H9 (cell line): ENCODE measurements around the gene RAP1GAP. TPM values are rescaled to one million over a fixed set of nuclear protein-coding genes. Genes with fewer than 3 reads are reported as not detected.

Experiments used
- DNase-seq: peaks from one replicate; pipeline ENCODE4 v3.0.0-alpha.2; 2017
- H2AFZ ChIP-seq: one replicate; pipeline ENCODE4 v1.6.1; 2013; ENCODE audit warnings: mild to moderate bottlenecking, low read length, control low read depth, moderate library complexity
- H2AK5ac ChIP-seq: 2 replicates; pipeline ENCODE4 v1.6.1; 2013; ENCODE audit warnings: low read length, control low read depth, mixed read lengths; ENCODE audit not compliant: insufficient read length
- H2BK120ac ChIP-seq: one replicate; pipeline ENCODE4 v1.6.1; 2013; ENCODE audit warnings: low read depth, mild to moderate bottlenecking, low read length, control low read depth, inconsistent platforms; ENCODE audit not compliant: poor library complexity, severe bottlenecking
- H2BK12ac ChIP-seq: 2 replicates; pipeline ENCODE4 v1.6.1; 2013; ENCODE audit warnings: low read length, control low read depth, mixed read lengths, low read depth; ENCODE audit not compliant: insufficient read length
- H2BK15ac ChIP-seq: 2 replicates; pipeline ENCODE4 v1.6.1; 2013; ENCODE audit warnings: low read depth, low read length, control low read depth
- H2BK20ac ChIP-seq: one replicate; pipeline ENCODE4 v1.6.1; 2013; ENCODE audit warnings: low read depth, mild to moderate bottlenecking, low read length, control low read depth, inconsistent platforms; ENCODE audit not compliant: poor library complexity, severe bottlenecking
- H2BK5ac ChIP-seq: 2 replicates; pipeline ENCODE4 v1.6.1; 2013; ENCODE audit warnings: low read length, control low read depth, mixed read lengths; ENCODE audit not compliant: insufficient read length
- H3K14ac ChIP-seq: 2 replicates; pipeline ENCODE4 v1.6.1; 2013; ENCODE audit warnings: low read length, control low read depth; ENCODE audit not compliant: insufficient read depth
- H3K18ac ChIP-seq: 2 replicates; pipeline ENCODE4 v1.6.1; 2013; ENCODE audit warnings: low read depth, mild to moderate bottlenecking, mixed read lengths, low read length, control low read depth; ENCODE audit not compliant: insufficient read length
- H3K23ac ChIP-seq: 2 replicates; pipeline ENCODE4 v1.6.1; 2013; ENCODE audit warnings: low read length, control low read depth, mixed read lengths, low read depth; ENCODE audit not compliant: insufficient read length
- H3K23me2 ChIP-seq: 2 replicates; pipeline ENCODE4 v1.6.1; 2013; ENCODE audit warnings: low read depth, mild to moderate bottlenecking, mixed read lengths, low read length, control low read depth; ENCODE audit not compliant: insufficient read length, poor library complexity, severe bottlenecking
- H3K27ac ChIP-seq: 2 replicates; pipeline ENCODE4 v1.5.1; 2013; ENCODE audit warnings: low read length, control low read depth, mixed read lengths, low read depth; ENCODE audit not compliant: insufficient read length
- H3K27me3 ChIP-seq: 2 replicates; pipeline ENCODE4 v1.6.1; 2013; ENCODE audit warnings: low read length, control low read depth, inconsistent platforms; ENCODE audit not compliant: insufficient read depth
- H3K4ac ChIP-seq: 2 replicates; pipeline ENCODE4 v1.6.1; 2013; ENCODE audit warnings: low read depth, mild to moderate bottlenecking, control low read depth, inconsistent platforms, low read length, moderate library complexity
- H3K4me1 ChIP-seq: 2 replicates; pipeline ENCODE4 v1.6.1; 2013; ENCODE audit warnings: low read length, control low read depth, inconsistent platforms; ENCODE audit not compliant: insufficient read depth
- H3K4me2 ChIP-seq: 2 replicates; pipeline ENCODE4 v1.6.1; 2013; ENCODE audit warnings: low read length, control low read depth, mixed read lengths; ENCODE audit not compliant: insufficient read length, insufficient read depth
- H3K56ac ChIP-seq: 2 replicates; pipeline ENCODE4 v1.6.1; 2013; ENCODE audit warnings: low read depth, mild to moderate bottlenecking, mixed read lengths, low read length, control low read depth; ENCODE audit not compliant: insufficient read length
- H3K79me1 ChIP-seq: 2 replicates; pipeline ENCODE4 v1.6.1; 2013; ENCODE audit warnings: low read depth, mild to moderate bottlenecking, moderate library complexity, low read length, control low read depth, inconsistent platforms; ENCODE audit not compliant: insufficient read depth, poor library complexity, severe bottlenecking
- H3K79me2 ChIP-seq: 2 replicates; pipeline ENCODE4 v1.6.1; 2013; ENCODE audit warnings: low read length, control low read depth, inconsistent platforms; ENCODE audit not compliant: insufficient read depth
- H3K9ac ChIP-seq: 2 replicates; pipeline ENCODE4 v1.6.1; 2013; ENCODE audit warnings: low read length, control low read depth, mixed read lengths; ENCODE audit not compliant: insufficient read length; ENCODE audit errors: extremely low read depth
- H3K9me3 ChIP-seq: one replicate; pipeline ENCODE4 v1.6.1; 2013; ENCODE audit warnings: low read depth, low read length, inconsistent platforms; ENCODE audit not compliant: control insufficient read depth
- H3T11ph ChIP-seq: one replicate; pipeline ENCODE4 v1.6.1; 2013; ENCODE audit warnings: mild to moderate bottlenecking, low read length, control low read depth, inconsistent platforms
- H4K20me1 ChIP-seq: one replicate; pipeline ENCODE4 v1.6.1; 2013; ENCODE audit not compliant: control insufficient read depth, insufficient read length, insufficient read depth
- H4K5ac ChIP-seq: 2 replicates; pipeline ENCODE4 v1.6.1; 2013; ENCODE audit warnings: low read depth, mild to moderate bottlenecking, mixed read lengths, low read length, control low read depth; ENCODE audit not compliant: insufficient read length
- H4K8ac ChIP-seq: replicated peaks from 2 replicates; pipeline ENCODE4 v1.6.1; 2013; ENCODE audit warnings: low read length, control low read depth, mixed read lengths, low read depth; ENCODE audit not compliant: insufficient read length
- H4K91ac ChIP-seq: 2 replicates; pipeline ENCODE4 v1.6.1; 2013; ENCODE audit warnings: low read depth, mild to moderate bottlenecking, moderate library complexity, mixed read lengths, low read length, control low read depth; ENCODE audit not compliant: insufficient read length
- H3K27ac Mint-ChIP-seq, 3 experiments: 2 replicates in 2 of 3; 3 replicates in 1 of 3; pipeline ENCODE4 v1.8.0; 2020 to 2021; ENCODE audit warnings: mixed read lengths in 3 of 3, mild to moderate bottlenecking in 1 of 3, moderate library complexity in 1 of 3
- H3K27me3 Mint-ChIP-seq: 2 replicates; pipeline ENCODE4 v1.8.0; 2021; ENCODE audit warnings: low read depth, mild to moderate bottlenecking, moderate library complexity, mixed read lengths
- H3K36me3 Mint-ChIP-seq, 3 experiments: 2 replicates in 2 of 3; 3 replicates in 1 of 3; pipeline ENCODE4 v1.8.0; 2020 to 2021; ENCODE audit warnings: low read depth in 3 of 3, mixed read lengths in 3 of 3; ENCODE audit not compliant: insufficient read depth in 1 of 3
- H3K4me1 Mint-ChIP-seq, 2 experiments: 2 replicates each; pipeline ENCODE4 v1.8.0; 2020; ENCODE audit warnings: mixed read lengths in 2 of 2
- H3K4me3 Mint-ChIP-seq, 2 experiments: 2 replicates in 1 of 2; 3 replicates in 1 of 2; pipeline ENCODE4 v1.8.0; 2020 to 2021; ENCODE audit warnings: mild to moderate bottlenecking in 2 of 2, mixed read lengths in 2 of 2, moderate library complexity in 1 of 2
- H3K9me3 Mint-ChIP-seq, 2 experiments: 2 replicates in 1 of 2; 3 replicates in 1 of 2; pipeline ENCODE4 v1.8.0; 2020; ENCODE audit warnings: mild to moderate bottlenecking in 2 of 2, mixed read lengths in 2 of 2, moderate library complexity in 1 of 2
- WGBS: extraction: QIAGEN DNeasy Blood & Tissue Kit; methylation state at CpG from one replicate; pipeline ENCODE4 v1.1.7; 2013; ENCODE audit warnings: missing lambda C conversion rate, low lambda C conversion rate, mixed read lengths; ENCODE audit not compliant: insufficient read length; ENCODE audit errors: extremely low coverage; 5-methylcytosine and 5-hydroxymethylcytosine counted together
- total RNA-seq: library from RNA; stranded (reverse); gene quantifications from 2 replicates; pipeline ENCODE4 v1.2.1, GENCODE V29; 2021
- TF ChIP-seq, protein P1 (sequence below): fragments of 200-600 bp; sonication (generic); conservative IDR thresholded peaks from 3 replicates; pipeline ENCODE4 v1.8.0; 2021; ENCODE audit warnings: antibody characterized with exemption, mild to moderate bottlenecking

RAP1GAP gene
- total RNA-seq, 1 experiment from 2014 or later = 7.9 TPM

DNA sequence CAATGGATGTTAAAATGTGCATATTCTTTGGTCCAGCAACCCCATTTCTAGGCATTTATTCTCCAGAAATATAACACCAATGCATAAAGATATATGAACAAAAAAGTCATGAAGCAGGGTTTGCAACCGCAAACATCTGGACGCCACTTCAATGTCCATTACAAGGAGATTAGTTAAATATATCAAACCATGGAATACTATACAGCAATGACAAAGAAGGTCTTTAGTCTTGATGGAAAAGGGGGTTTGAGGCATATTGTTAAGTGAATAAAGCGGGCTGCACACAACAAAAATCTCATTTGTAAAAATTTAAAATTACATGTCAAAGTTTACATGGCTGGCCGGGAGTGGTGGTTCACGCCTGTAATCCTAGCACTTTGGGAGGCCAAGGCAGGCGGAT lies 31.6 kb downstream of the RAP1GAP start:
- Histone ChIP-seq H4K8ac (no peak overlapping the region), H3K79me1 (no peaks in the 10 kb centered on the region), H3K9me3 (no peaks in the 10 kb centered on the region), H3K4me1 (no peaks in the 10 kb centered on the region; the same call in 1 of the 2 replicates), H3K79me2 (no peaks in the 10 kb centered on the region), H4K5ac (no peak overlapping the region), H4K20me1 (no peaks in the 10 kb centered on the region), H3K4ac (no peak overlapping the region), H2BK15ac (no peak overlapping the region), H2BK120ac (no peak overlapping the region), H2BK12ac (no peak overlapping the region), H2BK5ac (no peak overlapping the region), H2AFZ (no peak overlapping the region), H3K9ac (no peak overlapping the region), H3K14ac (no peak overlapping the region), H2AK5ac (no peak overlapping the region), H3K18ac (no peak overlapping the region), H3K23me2 (no peaks in the 10 kb centered on the region), H3K23ac (no peak overlapping the region), H3T11ph (no peak overlapping the region), H3K56ac (no peak overlapping the region), H3K27me3 (no peaks in the 10 kb centered on the region), H3K27ac (no peak overlapping the region), H4K91ac (no peak overlapping the region), H2BK20ac (no peak overlapping the region), H3K4me2 (no peak overlapping the region)
- TF ChIP-seq, protein P1, sequence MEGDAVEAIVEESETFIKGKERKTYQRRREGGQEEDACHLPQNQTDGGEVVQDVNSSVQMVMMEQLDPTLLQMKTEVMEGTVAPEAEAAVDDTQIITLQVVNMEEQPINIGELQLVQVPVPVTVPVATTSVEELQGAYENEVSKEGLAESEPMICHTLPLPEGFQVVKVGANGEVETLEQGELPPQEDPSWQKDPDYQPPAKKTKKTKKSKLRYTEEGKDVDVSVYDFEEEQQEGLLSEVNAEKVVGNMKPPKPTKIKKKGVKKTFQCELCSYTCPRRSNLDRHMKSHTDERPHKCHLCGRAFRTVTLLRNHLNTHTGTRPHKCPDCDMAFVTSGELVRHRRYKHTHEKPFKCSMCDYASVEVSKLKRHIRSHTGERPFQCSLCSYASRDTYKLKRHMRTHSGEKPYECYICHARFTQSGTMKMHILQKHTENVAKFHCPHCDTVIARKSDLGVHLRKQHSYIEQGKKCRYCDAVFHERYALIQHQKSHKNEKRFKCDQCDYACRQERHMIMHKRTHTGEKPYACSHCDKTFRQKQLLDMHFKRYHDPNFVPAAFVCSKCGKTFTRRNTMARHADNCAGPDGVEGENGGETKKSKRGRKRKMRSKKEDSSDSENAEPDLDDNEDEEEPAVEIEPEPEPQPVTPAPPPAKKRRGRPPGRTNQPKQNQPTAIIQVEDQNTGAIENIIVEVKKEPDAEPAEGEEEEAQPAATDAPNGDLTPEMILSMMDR = no peak
- H3K9me3 Mint-ChIP-seq = no peaks in the 10 kb centered on the region
- no CpG with 5 or more reads among the region's 6 CpGs for WGBS
- H3K36me3 Mint-ChIP-seq = no peaks in the 10 kb centered on the region
- H3K4me1 Mint-ChIP-seq = peaks cover 29 to 47% of the 10 kb centered on the region in 2 experiments
- no peak overlapping the region for H3K27ac Mint-ChIP-seq
- H3K4me3 Mint-ChIP-seq = no peak overlapping the region
- no peaks in the 10 kb centered on the region; the same call in 1 of the 2 replicates for H3K27me3 Mint-ChIP-seq
- DNase-seq = no peak
